HepG2 (cell line): ENCODE results near the gene MCM8. TPM values are rescaled to one million over a fixed set of nuclear protein-coding genes. Genes with fewer than 3 reads are reported as not detected.

ENCODE experiments used
- ETV5 ChIP-seq: IDR thresholded peaks from 2 replicates; pipeline ENCODE4 v1.6.1; 2018; ENCODE audit warnings: missing biosample characterization, missing genetic modification reagents, inconsistent platforms, borderline replicate concordance
- FOSL1 ChIP-seq: sonication (generic); formaldehyde crosslinking; IDR thresholded peaks from 2 replicates; pipeline ENCODE4 v1.9.0; 2021; ENCODE audit warnings: missing genetic modification reagents, borderline replicate concordance
- GLI4 ChIP-seq: sonication (generic); formaldehyde crosslinking; IDR thresholded peaks from 2 replicates; pipeline ENCODE4 v1.5.1; 2020; ENCODE audit warnings: missing genetic modification reagents, mild to moderate bottlenecking, moderate library complexity, borderline replicate concordance
- MTA1 ChIP-seq: sonication (generic); formaldehyde crosslinking; IDR thresholded peaks from 2 replicates; pipeline ENCODE4 v1.4.0; 2020; ENCODE audit warnings: missing genetic modification reagents, mild to moderate bottlenecking, borderline replicate concordance
- NCOR1 ChIP-seq: fragments of 200-600 bp; sonication (generic); IDR thresholded peaks from 2 replicates; pipeline ENCODE4 v1.7.0; 2017; ENCODE audit warnings: antibody characterized with exemption, low read length, borderline replicate concordance
- RBM22 ChIP-seq: fragments of 200-400 bp; formaldehyde crosslinking; optimal IDR thresholded peaks from 2 replicates; pipeline ENCODE3; 2017; ENCODE audit warnings: mild to moderate bottlenecking, low read length, moderate library complexity
- SIX1 ChIP-seq: sonication (generic); formaldehyde crosslinking; IDR thresholded peaks from 2 replicates; pipeline ENCODE4 v1.4.0; 2020; ENCODE audit warnings: missing genetic modification reagents, borderline replicate concordance
- SSRP1 ChIP-seq: IDR thresholded peaks from 2 replicates; pipeline ENCODE4 v1.6.1; 2016; ENCODE audit warnings: control low read depth
- ZFYVE20 ChIP-seq: sonication (generic); formaldehyde crosslinking; IDR thresholded peaks from 2 replicates; pipeline ENCODE4 v1.8.0; 2023; ENCODE audit warnings: low read depth, mild to moderate bottlenecking, moderate library complexity, missing genetic modification reagents, borderline replicate concordance
- ZIK1 ChIP-seq: sonication (generic); formaldehyde crosslinking; IDR thresholded peaks from 2 replicates; pipeline ENCODE4 v1.5.0; 2020; ENCODE audit warnings: mild to moderate bottlenecking, low read depth, missing genetic modification reagents, borderline replicate concordance
- ZKSCAN8 ChIP-seq: IDR thresholded peaks from 2 replicates; pipeline ENCODE4 v1.6.1; 2016; ENCODE audit warnings: borderline replicate concordance, missing genetic modification reagents, missing compliant biosample characterization
- ZMAT3 ChIP-seq: sonication (generic); formaldehyde crosslinking; conservative IDR thresholded peaks from 2 replicates; pipeline ENCODE4 v1.7.0; 2021; ENCODE audit warnings: missing genetic modification reagents
- ZNF205 ChIP-seq: IDR thresholded peaks from 2 replicates; pipeline ENCODE4 v1.6.1; 2018; ENCODE audit warnings: missing biosample characterization, missing genetic modification reagents
- ZNF30 ChIP-seq: sonication (generic); formaldehyde crosslinking; IDR thresholded peaks from 2 replicates; pipeline ENCODE4 v1.5.0; 2020; ENCODE audit warnings: mild to moderate bottlenecking, missing genetic modification reagents
- ZNF558 ChIP-seq: sonication (generic); formaldehyde crosslinking; IDR thresholded peaks from 2 replicates; pipeline ENCODE4 v1.9.0; 2022; ENCODE audit warnings: mild to moderate bottlenecking, missing genetic modification reagents, borderline replicate concordance
- ZNF839 ChIP-seq: sonication (generic); formaldehyde crosslinking; IDR thresholded peaks from 2 replicates; pipeline ENCODE4 v1.4.0; 2020; ENCODE audit warnings: missing genetic modification reagents, mild to moderate bottlenecking, borderline replicate concordance
- polyA plus RNA-seq, 8 experiments: library from polyadenylated mRNA; depleted of rRNA in 3 of 8; stranded (reverse) in 7 of 8; unstranded in 1 of 8; fragments of >200 nt; fragmentation: Illumina TruSeq in 4 of 8; extraction: Trizol in 4 of 8; gene quantifications; 2 replicates each; pipeline versions ENCODE4 v1.2.1 to v1.2.3, GENCODE V29; 2011 to 2016; ENCODE audit warnings: low read depth in 4 of 8, missing spikeins in 1 of 8, mixed read lengths in 1 of 8; ENCODE audit not compliant: insufficient read depth in 1 of 8
- total RNA-seq, 5 experiments: library from RNA; depleted of rRNA; stranded (reverse); fragments of >200 nt; fragmentation: Illumina TruSeq; extraction: Trizol; gene quantifications; 2 replicates each; pipeline ENCODE4 v1.2.3, GENCODE V29; 2016; ENCODE audit warnings: low read depth in 1 of 5
- TF ChIP-seq, protein P1 (sequence below): sonication (generic); formaldehyde crosslinking; IDR thresholded peaks from 2 replicates; pipeline ENCODE4 v1.5.1; 2020; ENCODE audit warnings: mild to moderate bottlenecking, missing genetic modification reagents, borderline replicate concordance
- TF ChIP-seq, protein P2 (sequence below): sonication (generic); formaldehyde crosslinking; IDR thresholded peaks from 2 replicates; pipeline ENCODE4 v1.8.0; 2022; ENCODE audit warnings: mild to moderate bottlenecking, missing genetic modification reagents, moderate library complexity
- TF ChIP-seq, protein P3 (sequence below): sonication (generic); formaldehyde crosslinking; IDR thresholded peaks from 2 replicates; pipeline ENCODE4 v1.9.0; 2021; ENCODE audit warnings: missing genetic modification reagents, mild to moderate bottlenecking, borderline replicate concordance
- TF ChIP-seq, protein P4 (sequence below): sonication (generic); formaldehyde crosslinking; IDR thresholded peaks from 2 replicates; pipeline ENCODE4 v1.8.0; 2022; ENCODE audit warnings: mild to moderate bottlenecking, missing genetic modification reagents

The MCM8 gene
- total and polyA plus RNA-seq, 2 of the 13 experiments (the other 11 are each of a cell fraction or from before 2014, with no cell fraction given): 11.5 to 59.3 TPM

DNA sequence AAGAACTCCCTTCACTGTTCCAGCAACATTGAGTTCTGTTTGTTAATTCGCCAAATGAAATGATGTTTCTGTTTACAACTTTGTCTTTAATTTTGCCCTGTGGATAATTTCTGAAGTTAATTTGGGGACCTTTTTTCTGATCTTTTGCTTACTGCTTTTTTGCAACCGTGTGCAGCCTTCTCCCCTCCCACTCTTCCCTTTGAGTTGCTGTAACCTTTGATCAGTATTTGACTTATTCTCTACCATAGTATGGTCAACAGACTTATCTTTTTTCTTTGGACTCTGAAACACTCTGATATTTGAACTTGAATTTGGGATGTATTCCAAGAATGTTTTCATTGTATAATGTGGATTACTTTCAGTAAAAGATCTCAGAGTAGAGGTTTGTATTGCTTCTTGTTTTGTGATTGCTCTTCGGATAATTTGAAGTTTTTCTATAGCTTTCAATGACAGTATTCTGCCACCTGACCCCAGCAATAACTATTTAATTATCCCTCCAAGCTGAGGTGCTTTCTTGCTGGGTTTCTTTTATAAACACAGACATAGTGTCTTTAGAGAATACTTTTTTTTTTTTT lies 57.2 kb downstream of the MCM8 start (continued):
- TF ChIP-seq SIX1 (CRISPR knock-in tag) (peak; percentile 89), ZNF30 (no peak), ZNF839 (CRISPR knock-in tag) (no peak), GLI4 (no peak), ZMAT3 (CRISPR knock-in tag) (no peak; the same call in 1 of the 2 replicates), NCOR1 (peak; percentile 100), FOSL1 (CRISPR knock-in tag) (no peak), SSRP1 (no peak), ZNF558 (CRISPR knock-in tag) (no peak), MTA1 (no peak), ZFYVE20 (CRISPR knock-in tag) (no peak), ZNF205 (CRISPR knock-in tag) (peak; percentile 58; the same call in 1 of the 2 replicates), ZIK1 (CRISPR knock-in tag) (no peak), ETV5 (CRISPR knock-in tag) (peak; percentile 60; the same call in 1 of the 2 replicates), RBM22 (no peak), ZKSCAN8 (CRISPR knock-in tag) (peak; percentile 96)
- TF ChIP-seq, protein P1, sequence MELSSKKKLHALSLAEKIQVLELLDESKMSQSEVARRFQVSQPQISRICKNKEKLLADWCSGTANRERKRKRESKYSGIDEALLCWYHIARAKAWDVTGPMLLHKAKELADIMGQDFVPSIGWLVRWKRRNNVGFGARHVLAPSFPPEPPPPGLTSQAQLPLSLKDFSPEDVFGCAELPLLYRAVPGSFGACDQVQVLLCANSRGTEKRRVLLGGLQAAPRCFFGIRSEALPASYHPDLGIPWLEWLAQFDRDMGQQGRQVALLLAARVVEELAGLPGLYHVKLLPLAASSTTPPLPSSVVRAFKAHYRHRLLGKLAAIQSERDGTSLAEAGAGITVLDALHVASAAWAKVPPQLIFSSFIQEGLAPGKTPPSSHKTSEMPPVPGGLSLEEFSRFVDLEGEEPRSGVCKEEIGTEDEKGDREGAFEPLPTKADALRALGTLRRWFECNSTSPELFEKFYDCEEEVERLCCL (CRISPR knock-in tag): no peak
- TF ChIP-seq, protein P2, sequence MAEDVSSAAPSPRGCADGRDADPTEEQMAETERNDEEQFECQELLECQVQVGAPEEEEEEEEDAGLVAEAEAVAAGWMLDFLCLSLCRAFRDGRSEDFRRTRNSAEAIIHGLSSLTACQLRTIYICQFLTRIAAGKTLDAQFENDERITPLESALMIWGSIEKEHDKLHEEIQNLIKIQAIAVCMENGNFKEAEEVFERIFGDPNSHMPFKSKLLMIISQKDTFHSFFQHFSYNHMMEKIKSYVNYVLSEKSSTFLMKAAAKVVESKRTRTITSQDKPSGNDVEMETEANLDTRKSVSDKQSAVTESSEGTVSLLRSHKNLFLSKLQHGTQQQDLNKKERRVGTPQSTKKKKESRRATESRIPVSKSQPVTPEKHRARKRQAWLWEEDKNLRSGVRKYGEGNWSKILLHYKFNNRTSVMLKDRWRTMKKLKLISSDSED: no peak
- TF ChIP-seq, protein P3, sequence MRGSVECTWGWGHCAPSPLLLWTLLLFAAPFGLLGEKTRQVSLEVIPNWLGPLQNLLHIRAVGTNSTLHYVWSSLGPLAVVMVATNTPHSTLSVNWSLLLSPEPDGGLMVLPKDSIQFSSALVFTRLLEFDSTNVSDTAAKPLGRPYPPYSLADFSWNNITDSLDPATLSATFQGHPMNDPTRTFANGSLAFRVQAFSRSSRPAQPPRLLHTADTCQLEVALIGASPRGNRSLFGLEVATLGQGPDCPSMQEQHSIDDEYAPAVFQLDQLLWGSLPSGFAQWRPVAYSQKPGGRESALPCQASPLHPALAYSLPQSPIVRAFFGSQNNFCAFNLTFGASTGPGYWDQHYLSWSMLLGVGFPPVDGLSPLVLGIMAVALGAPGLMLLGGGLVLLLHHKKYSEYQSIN: no peak
- TF ChIP-seq, protein P4, sequence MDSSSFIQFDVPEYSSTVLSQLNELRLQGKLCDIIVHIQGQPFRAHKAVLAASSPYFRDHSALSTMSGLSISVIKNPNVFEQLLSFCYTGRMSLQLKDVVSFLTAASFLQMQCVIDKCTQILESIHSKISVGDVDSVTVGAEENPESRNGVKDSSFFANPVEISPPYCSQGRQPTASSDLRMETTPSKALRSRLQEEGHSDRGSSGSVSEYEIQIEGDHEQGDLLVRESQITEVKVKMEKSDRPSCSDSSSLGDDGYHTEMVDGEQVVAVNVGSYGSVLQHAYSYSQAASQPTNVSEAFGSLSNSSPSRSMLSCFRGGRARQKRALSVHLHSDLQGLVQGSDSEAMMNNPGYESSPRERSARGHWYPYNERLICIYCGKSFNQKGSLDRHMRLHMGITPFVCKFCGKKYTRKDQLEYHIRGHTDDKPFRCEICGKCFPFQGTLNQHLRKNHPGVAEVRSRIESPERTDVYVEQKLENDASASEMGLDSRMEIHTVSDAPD (CRISPR knock-in tag): no peak; the same call in 1 of the 2 replicates
